MV-4-11 (cell line): ENCODE results near the gene GCM1.

ENCODE experiments used
- DNase-seq: peaks from one replicate; lab custom pipeline; 2025; lab: John Stamatoyannopoulos, UW

GCM1 gene

DNA sequence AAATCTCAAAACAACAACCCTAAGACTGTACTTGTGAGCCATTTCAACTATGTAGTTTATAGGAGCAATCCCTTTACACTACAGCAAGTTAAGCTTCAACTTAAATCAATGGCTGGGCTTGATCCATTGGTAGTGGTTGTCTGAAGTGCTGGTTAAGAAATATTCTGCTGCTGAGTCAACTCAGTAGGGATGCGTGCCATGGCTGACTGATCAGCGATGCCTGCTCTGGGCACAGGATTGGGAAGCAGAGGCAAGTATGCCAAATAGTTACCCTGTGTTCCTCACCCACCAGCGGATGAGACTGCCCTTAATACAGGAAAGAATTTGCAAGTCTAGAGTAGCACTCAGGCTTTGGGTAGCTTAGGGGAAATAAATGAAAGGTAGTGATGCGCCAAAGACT lies 41.5 kb downstream of the GCM1 start:
- DNase-seq, result no peak

DNA sequence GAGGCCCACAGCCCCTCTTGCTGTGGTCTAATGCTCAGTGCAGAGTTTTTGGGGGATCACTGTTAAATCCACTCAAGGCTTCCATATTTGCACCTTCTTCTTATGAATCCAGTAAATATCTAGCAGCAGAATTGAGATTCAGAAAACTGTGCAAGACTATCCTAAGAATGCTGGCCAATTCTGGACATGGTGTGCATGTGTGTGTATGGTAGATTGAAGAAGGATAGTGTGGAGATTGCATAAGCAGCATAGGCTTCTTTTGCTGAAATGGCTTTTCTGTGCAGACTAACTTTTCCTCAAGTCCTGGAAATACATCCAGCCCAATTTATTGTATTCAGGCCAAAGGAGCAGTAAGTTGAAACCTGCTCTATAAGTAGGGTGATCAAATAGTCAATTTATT lies 43.7 kb downstream of the GCM1 start:
- no peak for DNase-seq

DNA sequence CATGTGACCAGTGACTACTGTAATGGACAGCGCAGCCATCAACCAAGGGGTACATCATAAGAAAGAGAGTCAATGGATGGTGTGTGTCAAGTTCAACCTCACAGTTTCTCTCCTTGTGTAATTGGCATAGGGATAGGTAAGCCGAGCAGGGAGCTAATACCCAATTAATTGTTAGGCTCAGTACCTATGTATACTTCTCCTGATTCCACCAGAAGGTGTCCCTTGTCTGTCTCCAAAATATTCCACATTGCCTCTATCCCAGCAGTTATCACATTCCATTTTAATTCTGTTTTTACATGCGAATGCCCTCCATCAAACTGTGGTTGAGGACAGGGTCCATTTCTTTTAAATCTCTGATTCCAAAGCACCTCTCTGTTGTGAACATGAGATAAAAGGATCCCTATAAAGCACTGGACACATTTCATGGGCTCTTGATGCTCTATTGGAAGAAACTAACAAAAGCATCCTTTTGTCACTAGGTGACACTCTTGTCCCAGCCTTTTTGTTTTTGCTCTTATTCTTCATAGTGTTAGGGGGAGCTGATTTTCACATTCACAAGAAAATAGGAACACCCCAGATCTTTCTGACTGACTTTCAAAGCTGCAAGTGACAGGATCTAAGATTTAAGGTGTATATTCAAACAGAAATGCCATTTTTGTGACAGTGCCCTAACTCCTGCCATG lies 44.5 kb downstream of the GCM1 start:
- no peak for DNase-seq

DNA sequence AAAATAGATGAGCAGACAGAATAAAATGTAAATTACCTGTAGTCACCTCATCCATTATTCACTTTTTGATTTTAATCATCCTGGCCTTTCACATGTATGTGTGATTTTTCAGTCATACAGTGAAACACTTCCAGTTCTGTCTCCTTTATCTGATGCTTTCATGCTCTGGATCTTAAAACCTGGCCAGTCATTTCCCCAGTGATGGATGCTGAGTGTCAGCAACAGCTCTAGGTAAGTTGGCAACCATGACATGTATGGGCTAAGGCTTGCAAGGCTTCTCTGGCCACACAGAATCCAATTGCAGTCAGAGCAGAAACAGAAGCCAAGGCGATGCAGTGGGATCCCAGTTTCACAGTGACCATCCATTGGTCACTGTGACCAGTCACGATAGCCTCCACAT lies 47.6 kb downstream of the GCM1 start:
- no peak for DNase-seq

DNA sequence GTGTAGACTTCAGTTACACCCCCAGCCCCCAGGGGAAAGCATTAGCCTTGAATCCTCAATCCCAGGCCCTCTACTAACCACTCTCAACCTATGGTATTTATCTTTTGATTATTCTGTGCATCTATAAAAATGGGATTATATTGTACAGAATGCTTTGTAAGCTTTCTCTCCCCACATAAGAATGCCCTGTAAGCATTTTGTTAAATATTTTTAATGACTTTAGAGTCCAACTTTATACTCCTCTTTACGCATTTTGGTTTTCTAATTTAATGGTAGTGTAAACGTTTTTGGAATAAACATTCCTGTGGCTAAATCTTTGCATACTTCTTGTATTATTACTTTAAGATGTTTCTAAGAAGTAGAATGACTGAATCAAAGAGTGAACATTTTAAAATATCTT lies 48.1 kb downstream of the GCM1 start:
- no peak for DNase-seq

DNA sequence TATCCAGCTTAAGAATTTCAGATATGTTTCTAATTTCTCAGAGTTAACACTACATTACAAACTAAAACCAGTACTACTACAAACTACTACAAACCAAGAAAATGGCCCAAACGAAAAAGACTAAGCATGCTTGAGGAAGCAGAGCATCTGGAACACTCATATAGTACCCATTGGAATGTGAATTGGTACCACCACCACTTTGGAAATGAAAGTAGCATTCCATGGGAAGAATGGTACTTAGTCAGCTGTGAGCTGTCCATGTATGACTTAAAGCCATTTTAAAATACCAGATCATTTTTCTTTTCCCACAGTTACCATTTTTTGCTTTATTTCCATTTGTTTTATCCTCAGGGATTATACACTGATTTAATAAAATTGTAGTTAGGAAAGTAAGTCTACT lies 52.9 kb downstream of the GCM1 start:
- DNase-seq, result no peak

DNA sequence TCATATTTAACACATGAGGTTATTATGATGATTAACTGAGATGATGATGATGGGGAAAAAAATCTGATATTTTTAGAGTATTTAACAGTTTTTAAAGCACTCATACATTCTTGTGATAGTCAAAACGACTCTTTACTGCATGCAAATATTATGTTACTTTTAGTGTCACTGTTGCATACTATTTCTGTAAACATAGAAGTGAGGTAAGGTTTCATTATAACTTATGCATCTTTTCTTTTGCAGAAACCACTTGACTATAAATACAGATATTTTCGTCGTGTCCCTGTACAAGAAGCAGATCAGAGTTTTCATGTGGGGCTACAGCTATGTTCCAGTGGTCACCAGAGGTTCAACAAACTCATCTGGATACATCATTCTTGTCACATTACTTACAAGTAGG lies 53.4 kb downstream of the GCM1 start:
- no peak for DNase-seq

DNA sequence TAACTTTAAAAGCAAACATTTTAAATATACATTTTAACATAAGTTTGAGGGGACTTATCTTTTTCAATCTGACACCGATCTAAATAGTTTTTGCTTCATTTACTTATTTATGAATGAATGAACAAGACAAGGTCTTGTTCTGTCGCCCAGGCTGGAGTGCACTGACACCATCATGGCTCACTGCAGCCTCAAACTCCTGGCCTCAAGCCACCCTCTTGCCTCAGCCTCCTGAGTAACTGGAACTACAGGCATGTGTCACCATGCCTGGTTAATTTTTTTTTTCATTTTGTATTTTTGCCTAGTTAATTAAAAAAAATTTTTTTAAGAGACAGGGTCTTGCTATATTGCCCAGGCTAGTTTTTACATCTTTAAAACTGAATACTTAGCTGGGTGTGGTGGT lies 58.1 kb downstream of the GCM1 start:
- DNase-seq, result no peak

DNA sequence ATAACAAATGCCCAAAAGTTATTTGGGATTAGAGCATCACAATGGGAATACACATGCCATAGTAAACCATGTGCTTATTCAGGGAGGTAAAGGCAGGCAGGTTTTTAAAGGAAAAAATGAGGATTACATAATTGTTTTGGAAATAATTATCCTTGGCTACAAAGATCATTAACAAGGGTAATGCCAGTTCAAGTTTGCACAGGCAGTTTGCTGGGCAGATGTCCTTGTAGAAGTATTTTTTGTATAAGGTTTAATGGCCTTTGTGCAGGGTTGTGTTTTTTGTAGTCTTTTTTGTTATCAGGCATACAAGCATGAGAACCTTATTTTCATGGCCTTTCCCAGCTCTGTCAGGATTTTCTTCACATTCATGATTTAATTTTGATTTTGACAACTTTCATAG lies 58.7 kb downstream of the GCM1 start:
- DNase-seq, result no peak

DNA sequence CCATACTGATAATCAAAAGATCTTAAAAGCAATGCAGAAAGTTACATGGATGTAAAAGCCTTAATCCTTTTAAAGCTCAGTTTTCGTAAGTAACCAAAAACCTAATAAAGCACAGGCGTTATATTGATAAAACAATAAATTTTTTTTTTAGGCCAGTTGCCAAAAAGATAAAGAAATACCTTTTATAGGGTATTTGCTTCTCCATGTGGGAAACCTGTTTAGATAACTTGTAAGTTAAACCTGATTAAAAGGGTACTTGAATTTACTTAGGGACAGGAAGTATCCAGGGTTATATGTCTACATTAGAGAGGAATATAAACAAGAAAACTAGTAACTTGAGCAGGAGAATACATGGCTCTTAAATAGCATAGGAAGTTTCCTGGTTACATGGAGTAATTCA lies 62.3 kb downstream of the GCM1 start:
- no peak for DNase-seq

DNA sequence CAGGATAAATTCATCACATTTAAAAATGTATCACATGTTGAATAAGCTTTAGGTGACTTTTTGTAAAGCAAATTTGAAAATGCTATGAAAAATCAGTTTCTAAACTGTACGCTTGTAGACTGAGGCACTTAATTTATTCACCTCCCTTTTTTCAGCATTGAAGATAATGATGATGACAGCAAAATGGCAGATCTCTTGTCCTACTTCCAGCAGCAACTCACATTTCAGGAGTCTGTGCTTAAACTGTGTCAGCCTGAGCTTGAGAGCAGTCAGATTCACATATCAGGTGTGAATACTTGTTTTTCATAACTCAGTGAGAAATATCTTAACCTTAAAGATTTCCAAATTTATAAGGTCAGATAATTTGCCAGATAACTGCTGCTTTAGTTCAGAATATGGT lies 67.8 kb downstream of the GCM1 start:
- no peak for DNase-seq
